HG03354 (cell line): ENCODE data around the gene CLEC3B.

Experiments
- ATAC-seq: cut with Tn5 transposase; IDR thresholded peaks from one replicate; pipeline ENCODE4 v1.9.1; 2021; ENCODE audit warnings: mild to moderate bottlenecking; ENCODE audit not compliant: unreplicated experiment, poor library complexity, severe bottlenecking

The CLEC3B gene

DNA sequence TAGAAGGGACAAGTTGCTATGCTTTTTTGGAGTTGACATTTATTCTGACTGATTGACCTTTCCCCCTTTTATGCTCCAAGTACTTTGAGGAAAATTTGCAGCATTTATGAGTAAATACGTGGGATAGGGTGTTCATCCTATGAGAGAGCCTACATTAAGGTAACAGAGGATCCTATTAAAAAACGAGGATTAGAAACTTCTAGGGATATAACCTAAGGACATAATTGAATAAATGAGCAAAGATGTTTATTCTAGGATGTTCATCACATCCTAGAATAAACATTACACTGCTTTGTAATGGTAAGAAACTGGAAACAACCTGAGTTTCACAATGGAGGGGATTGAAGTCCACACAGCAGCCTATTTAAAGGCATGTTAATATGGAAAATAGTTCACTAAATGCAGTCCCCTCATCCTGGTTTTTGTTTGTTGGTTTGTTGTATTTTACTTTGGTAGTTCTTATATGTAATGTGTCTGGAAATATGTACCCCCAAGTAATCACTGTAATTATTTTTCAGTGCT, 23.9 kb upstream of the CLEC3B start:
- no peak for ATAC-seq

DNA sequence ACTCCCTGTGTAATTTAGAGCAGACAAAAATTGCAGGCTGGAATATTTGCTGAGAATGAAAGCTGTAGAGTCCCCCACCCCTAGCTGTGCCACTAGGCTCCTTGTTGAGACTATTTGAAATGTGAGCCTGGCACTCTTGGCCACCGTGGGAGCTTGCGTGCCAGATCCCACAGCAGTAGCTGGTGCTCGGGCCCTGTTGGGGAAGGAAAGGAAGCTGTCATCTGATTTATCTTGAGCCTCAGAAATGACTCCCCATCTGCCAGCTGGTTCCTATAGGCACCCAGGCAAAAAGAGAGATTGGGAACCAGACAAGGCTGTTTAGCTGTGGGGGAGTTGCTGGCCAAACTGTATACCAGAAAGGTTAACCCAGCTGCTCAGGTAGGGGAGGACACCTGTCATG, 23.4 kb upstream of the CLEC3B start:
- no peak for ATAC-seq

DNA sequence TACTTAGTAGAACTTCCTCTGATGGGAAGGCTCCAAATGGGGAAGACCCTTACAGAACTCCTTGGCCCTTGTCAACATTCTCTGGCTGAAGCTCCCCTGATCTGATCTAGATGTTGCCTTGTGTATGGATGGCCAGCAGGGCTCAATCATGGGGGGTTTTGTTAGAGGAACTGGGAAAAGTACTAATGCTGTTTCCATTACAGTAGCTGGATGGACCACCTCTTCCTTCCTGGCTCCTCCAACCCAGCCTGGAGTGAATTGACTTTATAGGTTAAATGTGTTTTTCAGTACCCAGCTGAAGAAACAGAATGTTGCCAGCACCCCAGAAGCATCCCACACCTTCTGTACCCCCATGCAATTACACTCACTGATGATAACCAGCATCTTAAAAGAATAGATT, 22.7 kb upstream of the CLEC3B start:
- no peak for ATAC-seq

DNA sequence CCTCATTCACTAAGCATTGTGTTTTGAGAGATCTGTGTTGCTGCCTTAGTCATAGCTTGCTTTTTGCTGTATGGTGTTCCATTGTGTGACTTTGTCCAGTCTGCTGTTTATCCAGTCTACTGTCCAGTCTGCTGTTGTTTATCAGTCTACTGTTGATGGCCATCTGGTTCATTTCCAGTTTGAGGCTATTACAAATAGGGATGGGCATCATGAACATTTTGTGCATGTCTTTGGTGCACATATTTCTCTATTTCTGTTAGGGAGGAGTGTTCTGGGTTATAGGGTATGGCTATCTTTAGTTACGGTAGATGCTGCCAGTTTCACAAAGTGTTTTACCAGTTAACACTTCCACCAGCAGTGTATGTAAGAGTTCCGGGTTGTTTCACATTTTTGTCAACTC, 22.2 kb upstream of the CLEC3B start:
- no peak for ATAC-seq

DNA sequence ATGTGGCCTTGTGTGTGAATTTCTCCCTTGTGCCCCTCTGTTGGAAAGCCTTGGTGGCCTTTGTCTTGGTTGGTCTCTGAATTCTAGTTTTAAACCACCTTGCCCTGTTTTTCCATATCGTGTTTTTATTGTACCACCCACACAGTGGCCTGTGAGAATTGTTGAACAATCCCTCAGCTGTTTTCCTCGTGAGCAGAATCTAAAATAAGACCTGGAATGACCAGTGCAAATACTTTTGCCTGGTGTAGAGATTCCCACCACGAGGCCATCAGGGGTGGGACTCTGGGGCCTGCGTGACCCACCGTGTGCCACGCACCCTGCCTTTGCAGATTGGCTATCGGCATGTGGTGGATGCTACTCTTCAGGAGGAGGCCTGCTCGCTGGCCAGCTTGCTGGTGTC, 19.0 kb upstream of the CLEC3B start:
- no peak for ATAC-seq

DNA sequence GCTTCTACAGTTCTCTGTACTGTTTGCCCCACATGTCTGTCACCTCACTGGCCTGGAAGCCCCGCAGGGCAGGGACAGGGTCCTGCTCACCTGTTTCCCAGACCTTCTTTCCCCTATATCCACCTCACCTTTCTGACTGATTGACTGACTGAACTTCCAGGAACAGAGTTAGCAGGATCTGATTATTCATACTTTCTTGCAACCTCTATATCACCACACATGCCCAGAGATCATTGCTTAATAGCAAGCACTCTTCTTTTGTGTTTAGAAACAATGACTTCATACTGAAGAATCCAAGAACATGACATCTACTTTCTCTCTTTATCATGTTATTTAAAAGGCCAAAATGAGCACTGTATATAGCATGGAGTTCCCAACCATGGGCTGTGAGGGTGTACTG, 18.0 kb upstream of the CLEC3B start:
- ATAC-seq = no peak

DNA sequence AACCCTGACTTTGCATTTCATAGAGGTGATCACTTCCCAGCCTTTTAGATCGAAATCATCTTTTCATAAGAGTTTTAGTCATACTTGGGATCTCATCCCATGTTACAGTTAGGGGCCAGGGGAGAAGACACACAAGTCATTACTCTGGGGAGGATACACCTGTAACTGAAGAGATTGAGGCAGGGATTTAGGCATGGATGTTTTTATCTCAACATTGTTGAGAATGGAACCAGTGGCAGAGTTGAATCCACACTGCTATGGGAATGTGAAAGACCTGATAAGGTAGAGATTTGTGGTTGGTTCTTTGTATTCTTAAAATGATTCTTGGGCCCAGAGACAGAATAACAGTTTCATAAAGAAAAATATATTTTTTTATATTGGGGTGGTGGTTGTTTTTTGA, 16.2 kb upstream of the CLEC3B start:
- ATAC-seq = no peak

DNA sequence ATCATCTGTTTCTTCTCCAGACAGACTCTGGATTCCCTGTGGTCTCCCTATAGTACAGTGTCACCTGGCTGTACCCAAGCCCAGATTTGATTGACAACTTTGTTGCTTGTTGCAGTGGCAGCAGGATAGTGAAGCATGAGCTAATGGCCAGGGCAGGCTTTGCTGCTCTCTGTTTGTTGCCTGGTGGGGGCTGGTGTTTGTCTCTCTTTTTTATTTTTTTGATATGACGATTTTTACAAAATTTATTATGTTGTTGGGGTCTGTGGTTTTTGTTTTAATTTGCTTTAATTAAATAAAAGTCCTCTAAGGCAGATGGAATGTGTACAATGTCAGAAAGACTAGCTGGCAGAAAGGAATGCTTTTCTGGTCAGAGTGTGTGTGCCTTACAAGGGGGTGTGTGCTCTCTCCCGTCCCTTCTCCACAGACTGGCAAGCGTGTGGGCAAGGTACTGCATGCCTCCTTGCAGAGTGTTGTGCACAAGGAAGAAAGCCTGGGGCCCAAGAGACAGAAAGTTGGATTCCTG, 15.2 kb upstream of the CLEC3B start:
- ATAC-seq = no peak

DNA sequence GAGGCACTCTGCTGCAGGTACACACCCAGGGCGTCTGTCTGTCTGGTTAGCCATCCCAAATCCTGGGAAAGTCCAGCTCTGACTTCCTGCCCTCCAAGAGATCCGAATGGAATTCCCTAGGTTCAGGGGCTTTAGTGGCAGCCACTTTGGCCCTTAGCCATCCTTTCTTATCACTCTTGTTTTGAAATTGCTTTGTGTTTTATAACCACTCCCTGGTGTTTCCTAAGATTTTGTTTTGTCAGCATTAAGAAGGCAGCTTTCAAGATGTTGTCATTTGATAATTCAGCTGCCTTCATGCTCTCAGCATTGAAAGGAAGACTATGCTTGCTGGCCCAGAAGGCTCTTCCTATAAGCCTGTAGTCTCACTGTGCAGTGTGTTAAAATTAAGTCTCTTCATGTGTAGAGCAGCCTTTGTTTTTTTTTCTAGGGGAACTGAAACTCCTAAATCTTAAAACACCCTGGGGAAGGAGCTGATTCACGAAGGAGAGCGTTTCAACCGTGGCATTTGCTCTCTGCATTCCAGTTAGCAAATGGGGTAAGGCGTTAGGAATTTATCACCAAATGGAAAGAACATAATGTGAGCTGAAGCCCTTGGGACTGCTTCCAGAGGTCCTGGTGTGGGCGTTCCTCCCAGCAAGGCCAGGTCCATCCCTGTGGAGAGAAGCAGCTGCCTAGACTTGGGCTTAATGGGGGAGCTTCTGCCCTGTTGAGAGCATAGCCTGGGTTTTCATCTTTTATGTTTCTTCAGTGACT, 14.2 kb upstream of the CLEC3B start:
- ATAC-seq = no peak

DNA sequence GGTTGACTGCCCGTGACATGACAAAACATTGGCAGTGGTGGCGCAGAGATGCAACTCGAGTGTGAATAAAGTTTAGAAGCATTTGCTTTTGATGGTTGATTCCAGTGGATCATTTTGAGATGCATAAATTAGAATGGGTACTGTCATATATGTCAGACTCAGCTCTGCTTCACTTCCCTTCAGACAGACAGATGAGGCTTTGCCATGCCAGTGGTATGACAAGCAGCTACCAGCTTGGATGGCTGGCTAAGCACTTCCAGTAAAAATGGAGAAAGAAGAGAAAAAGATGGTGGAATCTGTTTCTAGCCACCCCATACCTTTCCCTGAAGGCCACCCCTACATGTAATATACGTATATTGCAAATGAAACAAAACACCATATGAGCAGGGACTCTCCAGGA, 13.5 kb upstream of the CLEC3B start:
- ATAC-seq = no peak

DNA sequence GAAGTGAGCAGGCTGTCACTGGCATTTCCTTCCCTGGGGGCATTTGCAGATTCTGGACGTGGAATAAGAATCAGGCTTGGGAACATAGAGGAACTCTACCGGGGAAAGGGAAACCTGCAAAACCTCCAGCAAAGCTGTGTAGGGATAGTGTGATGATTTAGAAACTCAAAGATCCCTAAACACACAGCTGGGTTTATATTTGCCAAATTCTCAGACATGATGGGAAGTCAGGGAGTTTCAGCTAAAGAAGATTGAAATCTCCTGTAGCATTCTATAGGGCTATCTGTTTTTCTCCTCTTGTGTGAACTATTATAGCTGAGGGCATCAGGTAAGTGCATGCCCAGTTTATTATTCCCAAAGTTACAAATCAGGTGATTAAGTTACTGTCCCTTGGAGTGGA, 9.2 kb upstream of the CLEC3B start:
- ATAC-seq = no peak

DNA sequence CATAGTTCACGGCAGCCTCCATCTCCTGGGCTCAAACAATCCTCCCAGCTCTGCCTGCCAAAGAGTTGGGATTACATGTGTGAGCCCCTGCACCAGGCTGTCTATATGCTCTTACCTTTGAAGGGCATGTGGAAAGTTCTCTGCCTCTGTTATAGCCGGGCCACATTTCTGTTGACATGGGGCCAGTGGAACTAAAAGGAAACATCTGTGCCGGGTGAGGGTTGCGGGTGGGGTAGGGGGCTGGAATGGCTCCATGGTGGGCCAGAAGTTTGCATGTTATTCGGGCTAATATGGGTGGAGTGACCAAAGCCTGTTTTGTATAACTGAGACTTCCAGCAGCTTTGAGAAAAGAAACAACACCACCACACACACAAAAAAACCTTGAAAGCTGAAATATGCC, 8.3 kb upstream of the CLEC3B start:
- ATAC-seq = no peak

DNA sequence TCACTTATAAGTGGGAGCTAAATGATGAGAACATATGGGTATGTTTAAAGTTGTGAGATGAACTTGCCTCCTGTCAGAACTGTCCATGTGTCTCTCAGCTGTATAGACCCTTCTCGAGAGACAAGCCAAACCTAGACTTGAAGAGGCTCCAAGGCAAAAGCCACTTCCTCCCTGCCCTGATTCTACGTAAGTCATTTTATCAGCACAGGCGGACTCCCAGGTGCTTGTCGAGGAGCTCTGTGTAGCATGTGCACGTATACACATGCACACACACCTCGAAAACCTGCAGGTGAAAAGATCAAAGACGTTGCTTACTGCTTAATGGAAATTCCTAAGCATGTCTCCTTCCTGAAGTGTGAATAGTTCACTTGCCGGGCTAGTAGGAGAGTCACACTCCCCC, 5.6 kb upstream of the CLEC3B start:
- no peak for ATAC-seq

DNA sequence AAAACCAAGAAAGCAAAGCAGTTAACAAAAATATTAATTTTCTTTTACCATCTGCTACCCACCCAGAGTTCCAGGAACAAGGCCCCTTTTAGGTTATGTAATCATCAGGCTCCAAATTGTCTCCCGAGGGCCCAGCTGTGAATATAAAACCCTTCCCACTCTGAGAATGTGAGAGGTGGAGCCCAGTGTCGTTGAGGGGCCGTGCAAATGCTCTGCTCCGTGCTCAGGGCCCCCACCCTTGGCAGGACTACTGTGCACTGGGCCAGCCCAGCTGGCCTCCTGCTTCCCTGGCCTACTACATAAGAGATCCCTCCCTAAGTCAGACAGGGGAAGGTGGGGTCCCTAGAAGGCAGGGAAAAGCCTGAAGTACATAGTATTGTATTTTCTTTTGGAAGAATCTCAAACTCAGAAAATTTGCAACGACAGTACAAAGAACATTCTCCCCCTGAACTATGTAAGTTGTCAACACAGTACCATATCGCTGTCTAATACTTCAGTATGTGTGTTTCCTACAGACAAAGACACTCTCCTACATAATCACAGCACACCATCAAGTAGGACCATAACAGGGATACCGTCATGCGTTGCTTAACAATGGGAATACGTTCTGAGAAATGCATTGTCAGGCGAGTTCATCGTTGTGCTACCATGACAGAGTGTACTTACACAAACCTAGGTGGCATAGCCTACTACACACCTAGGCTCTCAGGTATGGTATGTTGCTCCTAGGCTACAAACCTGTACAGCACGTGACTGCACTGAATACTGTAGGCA, 4.4 kb upstream of the CLEC3B start:
- ATAC-seq = no peak

DNA sequence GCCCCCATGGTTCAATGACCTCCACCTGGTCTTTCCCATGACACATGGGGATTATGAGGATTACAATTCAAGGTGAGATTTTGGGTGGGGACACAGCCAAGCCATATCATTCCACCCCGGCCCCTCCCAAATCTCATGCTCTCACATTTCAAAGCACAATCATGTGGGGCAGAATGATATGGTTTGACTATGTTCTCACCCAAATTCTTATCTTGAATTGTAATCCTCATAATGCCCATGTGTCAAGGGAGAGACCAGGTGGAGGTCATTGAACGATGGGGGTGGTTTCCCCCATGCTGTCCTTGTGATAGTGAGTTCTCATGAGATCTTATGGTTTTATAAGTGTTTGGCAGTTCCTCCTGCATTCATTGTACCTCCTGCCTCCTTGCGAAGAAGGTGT, 2.4 kb upstream of the CLEC3B start:
- ATAC-seq = no peak

DNA sequence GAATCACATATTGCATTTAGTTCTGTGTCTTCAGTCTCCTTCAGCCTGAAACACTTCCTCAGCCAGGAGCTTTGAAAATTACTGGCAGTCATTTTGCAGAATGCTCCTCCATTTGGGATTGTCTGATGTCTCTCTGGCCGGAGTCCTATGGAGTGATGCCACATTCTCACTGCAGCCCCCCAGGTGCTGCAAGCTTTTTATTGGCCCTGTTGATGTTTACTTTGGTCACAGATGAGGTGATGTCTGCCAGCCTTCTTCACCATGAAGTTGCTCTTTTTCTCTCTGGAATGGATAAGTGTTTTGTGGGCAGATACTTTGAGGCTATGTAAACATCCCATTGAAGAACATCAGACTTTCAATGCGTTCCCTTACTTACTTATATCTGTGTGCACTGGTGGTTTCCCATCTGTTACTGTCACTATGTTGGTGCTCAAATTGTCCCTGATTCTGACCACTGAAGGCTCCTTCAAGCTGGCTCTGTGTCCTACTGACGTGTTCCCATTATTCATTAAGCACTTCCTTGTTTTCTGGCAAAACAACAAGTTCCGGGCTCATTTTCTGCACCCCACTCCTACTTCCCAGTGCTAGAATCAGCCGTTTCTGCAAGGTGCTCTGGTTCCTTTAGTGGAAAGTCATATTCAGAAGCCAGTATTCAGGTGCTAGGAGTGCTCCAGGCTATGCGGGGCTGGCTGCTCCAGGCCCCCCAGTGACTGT, 1.4 kb upstream of the CLEC3B start:
- ATAC-seq = no peak

DNA sequence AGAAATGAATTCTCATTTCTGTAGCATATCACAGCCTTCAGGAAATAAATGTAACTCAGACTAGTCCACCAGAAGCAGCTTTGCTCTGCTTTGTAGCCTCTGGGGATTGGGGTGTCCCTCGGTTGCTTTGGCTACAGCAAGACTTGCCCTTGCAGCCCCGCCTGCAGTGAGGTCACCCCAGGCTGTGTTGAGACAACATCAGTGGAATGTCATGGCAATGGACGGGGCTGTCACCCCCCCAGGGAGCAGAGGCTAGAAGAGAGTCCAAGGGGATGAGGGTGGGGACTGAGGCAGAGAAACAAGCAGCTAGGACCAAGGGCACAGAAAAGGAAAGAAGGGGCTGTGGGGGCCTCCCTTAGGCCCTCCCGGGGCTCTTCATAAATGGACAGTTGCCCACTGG, 854 bp downstream of the CLEC3B start:
- ATAC-seq = no peak

DNA sequence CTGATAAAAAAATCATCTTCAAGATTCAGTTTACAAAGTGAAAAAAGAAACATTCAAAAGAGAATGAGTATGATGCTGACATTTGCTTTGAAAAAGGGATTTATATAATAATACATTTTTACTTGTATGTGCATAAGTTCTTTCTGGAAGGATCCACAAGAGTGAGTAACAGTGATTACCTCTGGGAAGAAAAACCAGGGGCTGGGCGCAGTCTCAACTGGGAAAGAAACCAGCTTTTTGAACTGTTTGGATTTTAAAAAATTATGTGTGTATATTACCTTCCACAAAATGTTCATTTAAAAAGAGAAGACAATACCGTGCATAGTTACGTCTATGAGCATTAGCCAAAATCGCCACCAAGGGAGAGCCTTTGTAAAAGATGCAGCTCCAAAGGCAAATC, 1.3 kb downstream of the CLEC3B start:
- ATAC-seq = no peak

DNA sequence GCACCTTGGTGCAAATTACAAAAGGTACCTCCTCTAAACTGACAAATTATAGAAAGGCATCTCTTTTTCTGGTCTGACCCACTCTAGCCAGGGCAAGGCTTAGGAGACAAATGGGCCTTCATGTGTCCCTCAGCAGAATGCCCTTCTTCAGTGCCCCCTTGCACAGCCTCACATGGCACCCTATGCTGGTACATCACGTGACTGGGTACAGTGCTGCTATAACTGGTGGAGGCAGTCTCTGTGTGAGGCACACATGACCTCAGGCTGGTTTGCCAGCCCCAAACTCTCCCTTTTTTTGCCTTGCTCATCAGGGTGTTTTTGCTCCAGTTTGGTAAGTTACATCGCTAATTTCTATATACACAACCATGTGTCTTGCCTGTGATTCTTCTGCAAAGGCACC, 3.1 kb downstream of the CLEC3B start:
- no peak for ATAC-seq

DNA sequence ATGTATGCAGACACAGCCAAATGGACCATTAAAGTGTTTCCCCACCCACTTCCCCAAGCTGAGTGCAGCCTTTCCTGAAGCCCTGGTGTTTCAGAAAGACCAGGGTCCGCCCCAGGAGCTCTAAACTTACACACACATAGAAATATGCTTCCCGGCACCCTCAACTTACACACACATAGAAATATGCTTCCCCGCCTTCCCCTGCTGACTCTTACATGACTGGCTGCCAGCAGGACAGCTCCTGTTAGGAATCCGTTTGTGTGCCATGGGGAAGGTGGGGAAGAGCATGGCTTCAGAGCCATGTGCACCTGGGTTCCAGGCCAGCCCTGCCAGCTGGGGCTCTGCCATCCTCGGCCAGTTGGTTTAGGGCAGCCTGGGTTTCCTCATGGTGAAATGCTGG, 3.6 kb downstream of the CLEC3B start:
- no peak for ATAC-seq
